ENCODE data around the gene ARID1B.

The ARID1B gene

DNA sequence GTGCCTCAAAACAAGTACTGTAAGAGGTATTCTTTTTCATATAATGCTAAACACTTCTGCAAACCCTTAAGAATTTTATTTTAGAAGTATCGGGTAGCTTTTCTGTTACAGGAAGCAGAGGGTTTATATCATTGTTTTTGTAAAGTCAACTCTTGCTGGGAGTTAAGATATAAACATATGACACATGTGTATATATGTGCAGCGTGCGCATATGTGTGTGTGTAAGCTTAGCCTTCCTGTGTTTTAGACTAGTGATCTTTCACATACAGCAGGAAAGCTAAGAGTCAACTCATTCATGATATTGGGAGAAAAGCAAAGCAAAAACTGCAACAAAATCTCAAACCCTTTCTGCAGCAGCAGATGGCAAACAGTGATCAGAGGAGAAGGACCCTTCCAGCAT, 102.4 kb downstream of the ARID1B start:
- no peak for DNase-seq (ENCODE audit: low spot score)

DNA sequence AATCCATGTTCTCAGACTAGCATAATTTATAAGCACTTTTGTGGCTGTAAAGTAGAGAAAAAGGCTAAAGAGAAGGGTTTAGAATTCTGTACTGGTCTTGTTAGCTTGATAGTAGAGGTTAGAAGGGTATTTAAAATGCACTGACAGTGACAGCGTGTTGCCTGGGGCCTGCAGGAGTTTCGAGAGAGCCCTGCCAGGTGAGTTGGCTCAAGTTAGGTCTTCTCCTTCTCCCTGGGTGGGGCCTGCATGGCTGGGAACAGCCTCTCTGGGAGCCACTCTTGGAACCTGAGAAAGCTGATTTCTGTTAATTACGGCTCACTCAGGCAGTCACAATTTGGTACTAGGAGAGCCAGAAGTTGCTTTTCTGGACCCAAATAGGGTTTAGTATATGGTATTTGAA, 103.7 kb downstream of the ARID1B start:
- no peak for DNase-seq (ENCODE audit: low spot score)

DNA sequence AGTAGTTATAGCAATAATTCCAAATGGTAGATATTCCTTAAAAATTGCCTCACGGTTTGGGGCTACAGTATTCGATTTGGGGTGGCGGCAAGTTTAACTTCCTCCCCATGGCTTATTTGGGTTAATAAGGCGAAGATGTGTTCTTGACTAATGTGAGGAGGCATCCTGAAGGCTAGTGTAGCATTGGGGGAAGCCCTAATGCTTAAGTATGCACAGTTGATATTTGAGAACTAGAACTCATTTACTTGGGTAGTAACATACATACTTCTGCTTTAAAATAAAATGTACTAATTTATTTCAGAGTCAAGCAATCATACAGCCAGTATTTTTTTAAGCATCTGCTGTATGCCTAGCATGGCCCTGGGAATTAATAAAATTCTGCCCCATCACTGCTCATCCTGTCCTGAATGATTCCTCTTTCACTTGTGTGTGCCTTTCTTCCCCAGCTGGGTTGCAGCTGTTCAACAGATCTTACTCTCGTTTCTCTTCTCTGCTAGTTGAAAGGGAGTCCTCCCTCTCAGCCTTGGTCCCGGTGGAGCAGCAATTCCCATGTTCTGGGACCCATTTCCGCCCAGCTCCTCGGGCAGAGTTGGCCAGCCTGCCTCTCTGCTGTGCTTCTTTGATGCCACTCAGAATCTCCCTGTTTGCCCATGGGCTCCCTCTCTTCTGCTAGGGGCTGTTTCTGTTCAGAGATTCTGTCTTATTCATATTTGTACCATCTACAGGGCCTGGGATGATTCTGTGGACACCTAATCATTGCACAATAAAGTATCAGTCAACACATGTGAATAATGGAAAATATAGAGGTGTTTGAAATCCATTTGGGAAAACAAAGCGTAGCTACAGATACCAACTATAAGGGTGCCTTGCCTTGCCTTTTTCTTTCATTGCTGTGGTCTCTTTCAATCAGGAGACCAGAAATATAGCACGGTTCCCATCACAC, 104.8 kb downstream of the ARID1B start:
- DNase-seq (ENCODE audit: low spot score): no peak

DNA sequence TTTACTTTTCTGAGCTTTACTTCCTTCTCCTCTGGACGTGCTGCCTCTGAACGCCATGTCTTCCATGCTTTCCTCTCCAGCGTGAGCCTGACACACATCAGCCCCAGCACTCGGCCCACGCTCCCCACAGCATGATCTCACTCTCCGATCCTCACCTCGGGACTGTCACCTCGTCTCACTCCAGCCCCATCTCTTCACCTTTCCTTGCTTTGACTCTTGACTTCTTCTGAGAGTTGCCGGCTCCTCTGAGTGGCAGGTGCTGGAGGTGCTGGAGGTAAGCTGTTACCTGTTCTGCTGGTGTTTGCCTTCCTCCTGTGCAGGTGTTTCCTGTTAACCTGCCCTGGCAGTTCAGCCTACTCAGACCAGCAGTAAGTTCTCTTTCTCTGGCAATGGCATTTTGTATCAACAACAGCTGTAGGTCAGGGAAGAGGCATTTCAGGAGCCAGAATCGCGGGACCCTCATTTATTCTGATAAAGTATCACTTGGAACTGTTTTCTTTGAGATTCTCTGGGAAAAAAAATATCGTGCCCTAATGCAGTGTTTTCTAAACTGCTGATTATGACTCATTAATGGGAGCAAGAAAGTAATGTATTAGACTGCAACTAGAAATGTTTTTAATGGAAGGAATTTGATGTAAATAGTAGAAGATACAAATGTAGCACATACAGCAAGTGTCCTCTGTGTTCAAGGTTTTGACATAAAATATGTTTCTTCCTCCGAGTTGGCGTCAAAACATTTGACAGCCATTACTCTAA, 106.5 kb downstream of the ARID1B start:
- DNase-seq (ENCODE audit: low spot score): no peak

DNA sequence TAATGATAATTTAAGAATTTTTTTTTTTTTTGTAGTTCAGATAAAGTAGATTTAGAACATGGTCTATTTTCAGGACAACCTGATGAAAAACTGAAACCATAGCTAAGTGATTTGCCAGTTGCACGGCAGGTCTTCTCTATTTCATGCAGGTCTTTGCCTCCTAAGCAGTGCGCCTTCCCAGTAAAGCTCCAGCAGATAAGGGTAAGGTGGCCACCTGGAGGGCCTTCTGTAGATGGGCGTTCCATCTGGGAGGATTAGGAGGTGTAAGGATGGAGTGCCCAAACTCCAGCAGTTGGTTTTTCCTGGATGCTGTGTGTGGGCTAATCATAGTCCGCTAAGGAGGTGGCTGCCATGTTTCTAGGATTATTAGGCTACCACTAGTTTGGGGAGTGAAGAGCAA, 107.1 kb downstream of the ARID1B start:
- DNase-seq (ENCODE audit: low spot score): no peak

GRCh38 chr6:156885562-156885961, 108.4 kb downstream of the ARID1B start:
- DNase-seq (ENCODE audit: low spot score): no peak

GRCh38 chr6:156886409-156886808, 109.2 kb downstream of the ARID1B start:
- no peak for DNase-seq (ENCODE audit: low spot score)

GRCh38 chr6:156887623-156888269, 110.6 kb downstream of the ARID1B start:
- DNase-seq (ENCODE audit: low spot score): no peak

DNA sequence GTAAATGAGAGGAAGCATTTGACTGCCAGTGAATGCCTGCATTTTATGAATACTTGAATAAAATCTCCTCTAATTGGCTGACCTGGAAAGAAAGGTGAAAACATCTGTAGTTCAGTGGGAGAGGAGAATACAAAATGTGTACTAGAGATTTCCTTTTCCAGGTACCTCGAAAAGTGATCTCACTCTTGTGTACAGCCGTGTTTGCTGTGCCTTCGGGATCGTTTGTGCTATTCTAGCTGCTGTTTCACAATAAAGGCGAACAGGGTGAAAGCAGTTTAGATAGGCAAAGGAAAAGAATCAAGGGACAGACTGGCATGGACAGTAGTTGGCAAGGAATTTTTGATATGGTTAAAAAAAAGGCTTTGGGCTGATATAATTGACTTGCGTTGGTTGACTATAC, 112.3 kb downstream of the ARID1B start:
- no peak for DNase-seq (ENCODE audit: low spot score)

DNA sequence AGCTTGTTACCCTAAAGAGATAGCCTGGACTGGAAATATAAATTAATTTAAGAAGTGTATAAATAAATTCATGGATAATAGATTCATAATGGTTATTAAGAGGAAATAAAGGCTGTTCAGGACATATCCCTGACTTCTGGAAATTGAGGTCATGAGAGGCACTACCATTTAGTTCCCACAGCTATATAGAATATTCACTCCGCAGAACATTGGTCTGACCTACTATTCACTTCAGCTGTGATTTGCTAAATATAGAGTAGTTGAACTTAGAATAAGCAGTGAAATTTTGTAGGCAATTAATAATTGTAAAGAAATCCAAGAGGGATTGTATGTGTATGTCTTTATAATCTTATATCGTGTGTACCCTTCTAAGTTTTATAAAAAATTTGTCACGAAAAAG, 112.8 kb downstream of the ARID1B start:
- DNase-seq (ENCODE audit: low spot score): no peak

DNA sequence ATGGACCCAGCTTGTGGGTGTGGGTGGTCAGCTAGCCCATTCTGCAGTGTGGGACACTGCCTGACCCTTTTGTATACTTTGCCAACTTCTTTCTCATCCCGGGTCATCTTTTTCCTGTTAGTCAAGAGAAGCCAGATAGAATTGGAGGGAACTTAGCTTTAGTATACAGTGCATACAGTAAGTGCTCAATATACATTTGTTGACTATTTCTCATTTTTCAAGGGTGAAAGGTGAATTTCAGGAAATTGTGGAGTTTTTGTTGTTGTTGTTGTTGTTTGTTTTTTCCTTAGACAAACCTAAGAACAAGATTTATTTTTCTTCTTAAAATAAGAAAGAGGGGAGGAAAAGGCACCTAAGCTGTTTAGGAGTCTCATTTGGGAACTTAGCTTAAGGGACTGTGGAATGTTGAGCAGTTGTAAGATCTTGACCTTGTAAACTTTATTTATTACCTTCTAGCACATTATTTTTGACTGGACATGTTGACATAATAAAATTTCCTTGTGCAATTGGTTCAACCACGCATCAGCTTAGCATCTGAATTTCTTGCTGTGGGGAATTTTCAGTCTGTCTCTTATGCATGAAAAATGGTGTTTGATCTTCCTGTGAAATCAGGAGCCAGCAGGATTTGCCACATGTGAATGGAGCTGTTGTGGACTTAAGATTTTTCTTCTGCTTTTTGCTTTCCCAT, 113.6 kb downstream of the ARID1B start:
- DNase-seq (ENCODE audit: low spot score): no peak

DNA sequence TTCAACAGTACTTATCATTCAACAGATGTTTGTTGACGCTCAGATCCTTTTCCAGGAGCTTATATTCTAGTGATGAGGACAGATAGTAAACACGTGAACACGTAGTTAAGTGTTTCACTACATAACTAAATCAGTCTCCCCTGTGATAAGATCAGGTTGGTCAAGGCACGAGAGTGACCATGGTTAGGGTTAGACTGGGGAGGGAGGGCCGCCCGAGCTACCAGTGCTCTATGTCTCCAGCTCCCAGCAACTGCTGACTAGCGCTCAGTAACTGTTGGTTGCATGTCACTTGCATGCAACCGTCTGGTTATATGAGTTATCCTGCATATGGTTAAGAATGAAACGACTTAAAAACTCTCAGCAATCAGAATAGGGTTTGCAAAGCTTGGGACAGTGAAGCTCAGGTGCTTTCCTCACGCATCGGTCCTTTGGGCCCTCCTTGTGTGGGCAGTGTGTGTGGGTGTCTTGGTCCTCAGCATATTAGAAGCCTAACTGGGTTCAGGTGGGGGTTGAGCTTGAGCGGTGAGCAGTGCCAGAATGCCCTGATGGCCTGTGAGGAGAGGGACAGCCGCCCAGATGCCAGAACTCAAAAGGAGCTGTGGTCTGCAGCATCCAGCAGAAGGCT, 120.8 kb downstream of the ARID1B start:
- no peak for DNase-seq (ENCODE audit: low spot score)

DNA sequence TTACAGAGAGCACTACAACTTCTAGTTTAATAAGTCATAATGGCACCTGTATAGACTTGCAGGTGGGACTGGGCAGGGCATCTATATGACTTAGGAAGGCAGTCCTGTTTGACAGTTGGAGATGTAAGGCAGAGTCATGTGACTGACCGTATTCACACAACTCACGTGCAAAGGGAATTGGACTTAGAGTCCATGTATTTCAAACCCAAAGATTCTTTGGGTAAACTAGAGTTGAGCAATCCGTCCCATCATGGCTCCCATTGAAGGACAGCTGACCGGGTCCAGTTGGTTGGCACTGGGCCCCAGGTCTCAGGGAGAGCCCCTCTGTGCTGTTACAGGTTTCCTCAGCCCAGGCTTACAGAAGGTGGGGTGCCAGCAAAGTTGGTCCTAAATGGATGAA, 121.9 kb downstream of the ARID1B start:
- no peak for DNase-seq (ENCODE audit: low spot score)

GRCh38 chr6:156899532-156900135, 122.5 kb downstream of the ARID1B start:
- no peak for DNase-seq (ENCODE audit: low spot score)

DNA sequence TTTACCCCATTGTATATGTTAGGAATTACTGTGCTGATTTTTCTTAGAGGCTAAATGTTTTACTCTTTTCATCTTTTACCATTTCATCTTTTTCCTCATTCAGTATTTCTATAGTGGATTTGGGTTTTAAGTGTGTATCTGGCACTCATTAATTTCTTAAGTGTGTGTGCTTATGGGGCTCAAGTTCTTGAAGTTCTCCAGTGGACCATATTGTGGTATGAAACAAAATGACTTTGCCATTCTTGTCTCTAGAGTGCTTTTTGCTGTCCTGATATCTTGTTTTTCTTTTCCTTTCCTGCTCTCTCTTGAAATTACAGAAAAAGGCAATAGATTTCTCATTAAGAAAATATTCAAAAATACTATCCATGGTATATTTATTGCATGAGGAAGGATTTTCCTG, 123.1 kb downstream of the ARID1B start:
- no peak for DNase-seq (ENCODE audit: low spot score)

DNA sequence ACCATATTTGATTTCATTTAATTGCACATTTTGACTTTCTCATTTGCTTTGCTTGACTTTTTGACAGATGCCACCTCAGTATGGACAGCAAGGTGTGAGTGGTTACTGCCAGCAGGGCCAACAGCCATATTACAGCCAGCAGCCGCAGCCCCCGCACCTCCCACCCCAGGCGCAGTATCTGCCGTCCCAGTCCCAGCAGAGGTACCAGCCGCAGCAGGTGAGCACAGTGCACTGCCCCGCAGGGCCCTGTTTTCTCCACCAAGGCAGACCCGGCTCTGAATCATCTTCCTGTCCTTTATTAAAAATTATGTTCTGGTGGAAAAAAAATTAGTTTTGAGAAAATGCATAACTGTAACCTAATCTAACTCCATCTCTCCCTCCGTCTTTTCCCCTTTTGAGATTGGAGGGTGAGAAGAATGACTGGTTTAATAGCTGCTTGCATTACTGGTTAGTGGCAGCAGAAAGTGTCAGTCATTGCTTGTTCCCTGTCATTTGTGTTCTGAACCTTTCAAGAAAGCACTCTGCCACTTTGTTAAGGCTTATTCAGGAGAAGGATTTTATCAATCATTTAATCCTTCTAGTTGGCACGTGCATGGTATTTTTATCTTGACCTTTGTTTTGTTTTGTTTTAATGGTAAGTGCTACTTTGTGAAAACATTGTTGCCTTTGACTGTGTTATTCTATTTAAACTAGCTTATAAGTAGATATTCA, 124.3 kb downstream of the ARID1B start:
- no peak for DNase-seq (ENCODE audit: low spot score)

DNA sequence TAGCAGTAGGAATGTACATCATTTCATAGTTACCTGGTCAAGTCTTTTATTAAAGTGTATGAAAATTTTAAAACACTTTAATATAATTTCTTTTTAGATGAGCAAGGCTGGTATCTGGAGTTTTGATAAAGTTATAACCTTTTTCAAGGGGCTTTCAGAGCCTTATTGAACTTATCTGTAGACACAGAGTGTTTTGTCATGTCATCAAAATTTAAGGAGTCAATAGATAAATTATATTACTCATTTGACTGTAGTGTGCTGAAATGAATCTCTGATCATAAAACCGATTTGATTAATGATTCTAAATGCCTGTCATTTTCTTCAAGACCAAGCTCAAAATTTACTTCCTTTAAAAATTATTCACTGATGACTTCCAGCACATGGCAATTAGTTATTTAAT, 125.6 kb downstream of the ARID1B start:
- no peak for DNase-seq (ENCODE audit: low spot score)

DNA sequence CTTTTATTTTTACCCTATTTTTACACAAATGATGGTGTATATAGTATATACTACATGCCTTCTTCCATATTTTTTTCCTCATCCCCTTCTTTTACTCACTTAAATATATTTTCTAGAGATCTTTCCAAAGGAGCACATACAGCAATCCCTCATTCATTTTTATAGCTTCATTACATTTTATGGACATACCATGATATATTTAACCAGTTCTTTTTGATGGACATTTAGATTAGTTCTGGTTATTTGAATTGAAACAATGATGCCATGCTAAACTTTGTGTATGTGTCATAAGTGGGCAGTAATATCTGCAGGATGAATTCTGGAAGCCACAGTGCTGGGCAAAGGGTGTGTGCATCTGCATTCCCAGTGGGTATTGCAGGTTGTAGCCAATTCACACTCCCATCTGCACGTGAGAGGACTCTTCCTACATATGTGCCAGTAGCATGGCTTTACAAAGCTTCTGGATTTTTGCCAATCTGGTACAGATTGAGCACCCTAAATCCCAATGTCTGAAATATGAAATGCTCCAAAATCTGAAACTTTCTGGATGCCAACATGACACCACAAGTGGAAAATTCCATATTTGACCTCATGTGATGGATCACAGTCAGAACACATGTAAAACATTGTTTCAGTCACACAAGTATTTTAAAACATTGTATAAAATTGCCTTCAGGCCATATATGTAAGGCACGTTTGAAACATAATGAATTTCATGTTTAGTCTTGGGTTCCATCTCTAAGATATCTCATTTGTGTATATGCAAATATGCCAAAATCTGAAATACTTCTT, 127.2 kb downstream of the ARID1B start:
- no peak for DNase-seq (ENCODE audit: low spot score)

- no peak for DNase-seq (ENCODE audit: low spot score)
These were observed 128.6 kb downstream of the ARID1B start for GRCh38 chr6:156905801-156906200.

GRCh38 chr6:156906451-156906850, 129.3 kb downstream of the ARID1B start:
- no peak for DNase-seq (ENCODE audit: low spot score)

Data from AG08396 (cell line).